ENCODE data around the gene KRTAP3-2. TPM values are rescaled to one million over a fixed set of nuclear protein-coding genes. Genes with fewer than 3 reads are reported as not detected.

Gene KRTAP3-2
- total and polyA plus RNA-seq, 7 donors = not detected

DNA sequence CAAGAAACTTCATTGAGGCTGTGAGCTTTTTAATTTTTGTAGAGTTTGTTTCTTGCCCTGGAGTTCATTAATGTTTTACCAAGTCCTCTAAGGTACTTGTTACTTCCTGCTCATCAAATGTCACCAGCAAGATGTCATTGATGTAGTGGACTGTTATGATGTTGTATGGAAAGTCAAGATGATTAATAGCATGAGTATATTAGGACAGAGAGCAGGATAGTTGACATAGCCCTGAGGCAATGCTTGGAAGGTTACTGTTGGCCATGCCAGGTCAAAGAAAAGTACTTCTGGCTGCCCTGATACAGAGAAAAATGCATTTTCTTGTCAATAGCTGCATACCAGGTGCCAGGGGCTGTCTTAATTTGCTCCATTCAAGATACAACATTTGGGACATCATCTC lies 20.6 kb upstream of the KRTAP3-2 start:
- H3K27ac ChIP-seq = no peak overlapping the region
- DNase-seq (no peak), ATAC-seq (no peak)
- intact Hi-C loops (cut with DNase I) = no loop called here
- no peaks in the 10 kb centered on the region for H3K27me3 ChIP-seq (ENCODE audit: insufficient read depth in 3 of 3, low read length in 2 of 3)
- H3K36me3 ChIP-seq (ENCODE audit: insufficient read depth in 1 of 2, low read depth in 1 of 2) = no peaks in the 10 kb centered on the region
- H3K4me1 ChIP-seq = no peaks in the 10 kb centered on the region
- H3K4me3 ChIP-seq = no peak overlapping the region
- no peaks in the 10 kb centered on the region for H3K9me3 ChIP-seq
- no peak for TF ChIP-seq CTCF (IDR thresholded peaks at IDR 0.05)

- intact Hi-C loops (cut with DNase I) = no loop called here
- H3K4me1 ChIP-seq = no peaks in the 10 kb centered on the region
- DNase-seq (no peak), ATAC-seq (no peak)
- no peaks in the 10 kb centered on the region for H3K36me3 ChIP-seq (ENCODE audit: insufficient read depth in 1 of 2, low read depth in 1 of 2)
- H3K27me3 ChIP-seq (ENCODE audit: insufficient read depth in 3 of 3, low read length in 2 of 3) = no peaks in the 10 kb centered on the region
- no peak for TF ChIP-seq CTCF (IDR thresholded peaks at IDR 0.05)
- H3K9me3 ChIP-seq = no peaks in the 10 kb centered on the region
- WGBS, 3 donors = 88 to 90% (median 90%) methylated on average over 3 of the region's 3 CpGs
- no peak overlapping the region for H3K27ac ChIP-seq
- H3K4me3 ChIP-seq = no peak overlapping the region
Measured at GRCh38 chr17:41019415-41019814, 19.7 kb upstream of the KRTAP3-2 start.

DNA sequence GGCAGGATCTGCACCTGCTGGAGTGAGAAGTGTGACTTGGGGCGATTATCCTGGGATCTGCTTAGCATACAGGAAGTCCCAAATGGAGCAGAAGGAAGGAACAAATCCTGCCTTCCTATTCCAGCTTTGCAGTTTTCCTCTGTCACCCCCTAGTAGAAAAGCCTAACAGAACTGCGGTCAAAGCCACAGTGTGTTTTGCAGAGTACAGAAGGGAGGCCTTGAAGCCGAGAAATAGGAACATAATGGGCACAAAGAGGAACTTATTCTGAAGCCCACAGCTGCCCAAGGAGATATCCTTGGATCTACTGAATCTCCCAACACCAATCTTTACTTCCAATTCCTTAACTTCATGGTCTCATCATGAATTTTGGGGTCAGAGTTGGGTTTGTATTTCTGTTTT lies 18.8 kb upstream of the KRTAP3-2 start:
- no peak for DNase-seq
- H3K36me3 ChIP-seq (ENCODE audit: insufficient read depth in 1 of 2, low read depth in 1 of 2) = no peaks in the 10 kb centered on the region
- no peaks in the 10 kb centered on the region for H3K27me3 ChIP-seq (ENCODE audit: insufficient read depth in 3 of 3, low read length in 2 of 3)
- intact Hi-C loops (cut with DNase I) = no loop called here
- H3K27ac ChIP-seq = no peak overlapping the region
- H3K9me3 ChIP-seq = no peaks in the 10 kb centered on the region
- TF ChIP-seq CTCF (IDR thresholded peaks at IDR 0.05) = no peak
- H3K4me3 ChIP-seq = no peak overlapping the region
- ATAC-seq = no peak
- 77 to 85% (median 82%) methylated on average over 3 of the region's 3 CpGs for WGBS, 3 donors
- no peaks in the 10 kb centered on the region for H3K4me1 ChIP-seq

- Histone ChIP-seq H3K27me3 (ENCODE audit: insufficient read depth in 3 of 3, low read length in 2 of 3) (no peaks in the 10 kb centered on the region), H3K9me3 (no peaks in the 10 kb centered on the region), H3K36me3 (ENCODE audit: insufficient read depth in 1 of 2, low read depth in 1 of 2) (no peaks in the 10 kb centered on the region), H3K4me3 (no peak overlapping the region), H3K4me1 (no peaks in the 10 kb centered on the region), H3K27ac (no peak overlapping the region)
- ATAC-seq (no peak), DNase-seq (no peak)
- intact Hi-C loops (cut with DNase I) = no loop called here
- TF ChIP-seq CTCF (IDR thresholded peaks at IDR 0.05) = no peak
- WGBS, 3 donors = 83 to 87% (median 83%) methylated on average over 13 of the region's 13 CpGs
Measured at GRCh38 chr17:41016578-41017215, 17.0 kb upstream of the KRTAP3-2 start.

DNA sequence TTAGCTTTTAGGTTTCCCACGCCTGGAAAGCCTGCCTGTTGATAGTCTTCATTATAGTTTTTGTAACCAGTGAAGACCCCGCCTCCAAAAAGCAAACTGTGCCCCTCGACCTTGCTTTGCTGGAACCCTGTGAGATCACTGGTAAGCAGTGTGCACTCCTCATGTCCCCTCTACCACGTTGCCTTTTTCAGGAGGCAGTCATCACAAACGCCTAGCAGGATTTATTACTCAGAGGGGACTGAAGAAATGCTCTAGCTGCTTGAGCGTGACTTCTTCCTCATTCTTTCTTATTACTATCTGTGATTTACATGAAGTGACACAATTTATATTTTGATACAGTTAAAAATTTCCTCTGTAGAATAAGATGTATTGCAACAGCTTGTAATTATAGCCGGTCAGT lies 15.7 kb upstream of the KRTAP3-2 start:
- no peak for TF ChIP-seq CTCF (IDR thresholded peaks at IDR 0.05)
- H3K36me3 ChIP-seq (ENCODE audit: insufficient read depth in 1 of 2, low read depth in 1 of 2) = no peaks in the 10 kb centered on the region
- H3K27ac ChIP-seq = no peak overlapping the region
- no peaks in the 10 kb centered on the region for H3K4me1 ChIP-seq
- intact Hi-C loops (cut with DNase I) = no loop called here
- DNase-seq (no peak), ATAC-seq (no peak)
- no peak overlapping the region for H3K4me3 ChIP-seq
- H3K27me3 ChIP-seq (ENCODE audit: insufficient read depth in 3 of 3, low read length in 2 of 3) = peaks cover 0 to 4% (median 0%) of the 10 kb centered on the region in 3 donors
- 65 to 68% (median 67%) methylated on average over 7 of the region's 7 CpGs for WGBS, 3 donors
- H3K9me3 ChIP-seq = no peaks in the 10 kb centered on the region
